Tibial nerve (tissue), 4 donors: Measurements from ENCODE around the gene SPIRE2.

Experiments
- EP300 ChIP-seq, 2 donors: sonication (generic); formaldehyde crosslinking; IDR thresholded peaks; one replicate each; pipeline ENCODE4 v1.6.1; 2017; ENCODE audit warnings: antibody characterized with exemption in 2 of 2, mild to moderate bottlenecking in 1 of 2
- TF ChIP-seq, protein P1 (sequence below), 5 experiments: fragments of 200-600 bp in 3 of 5; fragments of 450-650 bp in 2 of 5; sonication (generic) in 3 of 5; IDR thresholded peaks; one replicate each; pipeline ENCODE4 v1.5.1; 2016 to 2019; ENCODE audit warnings: antibody characterized with exemption in 5 of 5, mild to moderate bottlenecking in 3 of 5, moderate library complexity in 2 of 5

DNA sequence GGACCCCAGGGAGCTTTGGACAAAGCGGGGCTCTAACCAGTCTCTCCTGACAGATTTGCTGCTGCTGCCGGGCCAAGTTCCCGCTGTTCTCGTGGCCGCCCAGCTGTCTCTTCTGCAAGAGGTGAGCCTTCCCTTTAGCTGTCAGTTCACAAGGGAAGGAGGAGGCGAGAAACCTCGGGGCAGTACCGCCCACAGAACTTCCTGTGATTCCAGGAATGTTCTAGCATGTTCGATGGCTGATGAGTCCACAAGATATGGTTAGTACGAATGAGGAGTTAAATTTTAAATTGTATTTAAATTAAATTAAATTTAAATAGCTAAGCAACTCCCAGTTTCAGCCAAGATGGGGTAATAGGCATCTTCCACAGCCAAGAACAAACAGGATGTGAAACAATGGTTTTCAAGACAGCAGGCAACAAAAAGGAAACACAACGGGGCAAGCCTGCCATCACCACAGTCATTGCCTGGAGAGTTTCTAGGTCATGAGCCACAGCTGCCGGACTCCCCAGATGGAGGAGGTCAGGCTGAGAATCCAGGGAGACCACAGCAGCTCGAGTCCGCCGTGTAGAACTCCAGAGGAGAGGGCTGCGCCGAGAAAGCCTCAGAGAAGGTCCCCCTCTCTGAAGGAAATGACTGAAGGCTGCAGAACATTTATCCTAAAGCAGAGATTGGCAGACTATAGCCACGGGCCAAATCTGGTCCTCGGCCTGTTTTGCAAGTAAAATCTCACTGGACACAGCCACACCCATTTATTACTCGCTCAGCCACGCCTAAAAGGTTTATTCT lies 35.7 kb downstream of the SPIRE2 start:
- TF ChIP-seq, protein P1, sequence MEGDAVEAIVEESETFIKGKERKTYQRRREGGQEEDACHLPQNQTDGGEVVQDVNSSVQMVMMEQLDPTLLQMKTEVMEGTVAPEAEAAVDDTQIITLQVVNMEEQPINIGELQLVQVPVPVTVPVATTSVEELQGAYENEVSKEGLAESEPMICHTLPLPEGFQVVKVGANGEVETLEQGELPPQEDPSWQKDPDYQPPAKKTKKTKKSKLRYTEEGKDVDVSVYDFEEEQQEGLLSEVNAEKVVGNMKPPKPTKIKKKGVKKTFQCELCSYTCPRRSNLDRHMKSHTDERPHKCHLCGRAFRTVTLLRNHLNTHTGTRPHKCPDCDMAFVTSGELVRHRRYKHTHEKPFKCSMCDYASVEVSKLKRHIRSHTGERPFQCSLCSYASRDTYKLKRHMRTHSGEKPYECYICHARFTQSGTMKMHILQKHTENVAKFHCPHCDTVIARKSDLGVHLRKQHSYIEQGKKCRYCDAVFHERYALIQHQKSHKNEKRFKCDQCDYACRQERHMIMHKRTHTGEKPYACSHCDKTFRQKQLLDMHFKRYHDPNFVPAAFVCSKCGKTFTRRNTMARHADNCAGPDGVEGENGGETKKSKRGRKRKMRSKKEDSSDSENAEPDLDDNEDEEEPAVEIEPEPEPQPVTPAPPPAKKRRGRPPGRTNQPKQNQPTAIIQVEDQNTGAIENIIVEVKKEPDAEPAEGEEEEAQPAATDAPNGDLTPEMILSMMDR (IDR thresholded peaks at IDR 0.05): no peak
- TF ChIP-seq EP300 (IDR thresholded peaks at IDR 0.05): no peak
